ENCODE measurements around the gene C9orf85. TPM values are rescaled to one million over a fixed set of nuclear protein-coding genes. Genes with fewer than 3 reads are reported as not detected.

C9orf85 gene
- total RNA-seq, 1 experiment from 2014 or later: 14.4 TPM

GRCh38 chr9:71937898-71938297 lies 26.5 kb downstream of the C9orf85 start:
- no peak overlapping the region for H2BK15ac ChIP-seq (ENCODE audit: low read depth, low read length)
- Mint-ChIP-seq H3K9me3 (no peaks in the 10 kb centered on the region), H3K27me3 (ENCODE audit: low read depth) (no peaks in the 10 kb centered on the region), H3K27ac (no peak overlapping the region), H3K4me1 (peaks cover 15 to 30% of the 10 kb centered on the region in 2 experiments), H3K4me3 (no peak overlapping the region), H3K36me3 (ENCODE audit: insufficient read depth in 1 of 3, low read depth in 3 of 3) (peaks cover under 1 to 3% (median 2%) of the 10 kb centered on the region in 3 experiments; a peak in 6 of 7 replicates)
- H3K27me3 ChIP-seq (ENCODE audit: insufficient read depth, low read length): no peaks in the 10 kb centered on the region
- no peak overlapping the region for H3K9ac ChIP-seq (ENCODE audit: extremely low read depth, insufficient read length, low read length)
- H4K91ac ChIP-seq (ENCODE audit: insufficient read length, low read depth, low read length): no peak overlapping the region
- no peak for TF ChIP-seq CTCF (conservative IDR thresholded peaks at IDR 0.05)
- no peak overlapping the region for H2BK5ac ChIP-seq (ENCODE audit: insufficient read length, low read length)
- no peak overlapping the region for H2BK120ac ChIP-seq (ENCODE audit: low read depth, low read length, poor library complexity, severe bottlenecking)
- no peaks in the 10 kb centered on the region for H3K9me3 ChIP-seq (ENCODE audit: control insufficient read depth, low read depth, low read length)
- WGBS (ENCODE audit: extremely low coverage, insufficient read length, low lambda C conversion rate): no CpG with 5 or more reads among the region's 1 CpG
- no peak overlapping the region for H2AFZ ChIP-seq (ENCODE audit: low read length)
- H3K4me1 ChIP-seq (ENCODE audit: insufficient read depth, low read length): no peaks in the 10 kb centered on the region; the same call in 1 of the 2 replicates
- H4K8ac ChIP-seq (replicated peaks; ENCODE audit: insufficient read length, low read depth, low read length): no peak overlapping the region
- H2BK12ac ChIP-seq (ENCODE audit: insufficient read length, low read depth, low read length): no peak overlapping the region
- no peak overlapping the region for H3K23ac ChIP-seq (ENCODE audit: insufficient read length, low read depth, low read length)
- no peak overlapping the region for H2BK20ac ChIP-seq (ENCODE audit: low read depth, low read length, poor library complexity, severe bottlenecking)
- no peak overlapping the region for H4K5ac ChIP-seq (ENCODE audit: insufficient read length, low read depth, low read length)
- H3K18ac ChIP-seq (ENCODE audit: insufficient read length, low read depth, low read length): no peak overlapping the region
- H3K14ac ChIP-seq (ENCODE audit: insufficient read depth, low read length): no peak overlapping the region
- H3K4ac ChIP-seq (ENCODE audit: low read depth, low read length): no peak overlapping the region
- no peak overlapping the region for H3K56ac ChIP-seq (ENCODE audit: insufficient read length, low read depth, low read length)
- DNase-seq: no peak
- H3K23me2 ChIP-seq (ENCODE audit: insufficient read length, low read depth, low read length, poor library complexity, severe bottlenecking): no peaks in the 10 kb centered on the region
- H2AK5ac ChIP-seq (ENCODE audit: insufficient read length, low read length): no peak overlapping the region
- no peaks in the 10 kb centered on the region for H3K79me1 ChIP-seq (ENCODE audit: insufficient read depth, low read depth, low read length, poor library complexity, severe bottlenecking)
- H3K4me2 ChIP-seq (ENCODE audit: insufficient read depth, insufficient read length, low read length): no peak overlapping the region
- H3K27ac ChIP-seq (ENCODE audit: insufficient read length, low read depth, low read length): no peak overlapping the region
- H3K79me2 ChIP-seq (ENCODE audit: insufficient read depth, low read length): peaks cover 2% of the 10 kb centered on the region; the same call in 1 of the 2 replicates
- H3T11ph ChIP-seq (ENCODE audit: low read length): no peak overlapping the region
- no peaks in the 10 kb centered on the region for H4K20me1 ChIP-seq (ENCODE audit: control insufficient read depth, insufficient read depth, insufficient read length)

All from H9 (cell line).